ENCODE measurements around the gene POU2AF2. TPM values are rescaled to one million over a fixed set of nuclear protein-coding genes. Genes with fewer than 3 reads are reported as not detected.

Gene POU2AF2
- total and polyA plus RNA-seq, 2 donors from 2014 or later, result not detected

- H3K4me3 ChIP-seq (ENCODE audit: low read length in 3 of 3), result no peak overlapping the region
- peaks cover 0 to 18% (median 14%) of the 10 kb centered on the region in 3 donors for H3K4me1 ChIP-seq (ENCODE audit: control insufficient read depth in 2 of 3, insufficient read depth in 2 of 3, low read depth in 1 of 3, low read length in 3 of 3)
- no peaks in the 10 kb centered on the region for H3K27me3 ChIP-seq (ENCODE audit: control insufficient read depth, insufficient read depth, low read length)
- H3K9ac ChIP-seq (ENCODE audit: low read length in 3 of 3), result no peak overlapping the region
- TF ChIP-seq CTCF (IDR thresholded peaks at IDR 0.05; ENCODE audit: borderline replicate concordance, extremely low read depth, insufficient read depth), result no peak
- peak; percentile 3 for FAIRE-seq
- peak overlapping the region; percentile 66 to 70 for H3K27ac ChIP-seq (ENCODE audit: low read depth in 2 of 2, low read length in 2 of 2)
- H3K36me3 ChIP-seq (ENCODE audit: control insufficient read depth in 2 of 3, insufficient read depth in 3 of 3, low read length in 3 of 3), result no peaks in the 10 kb centered on the region
- DNase-seq, result peak in 1 of 5 donors; percentile 49
- H3K9me3 ChIP-seq (ENCODE audit: control insufficient read depth in 2 of 3, insufficient read depth in 1 of 3, low read length in 3 of 3), result no peaks in the 10 kb centered on the region
- intact Hi-C loops (cut with DNase I), result no loop called here
These were observed 75.4 kb downstream of the POU2AF2 start for GRCh38 chr11:111320728-111321568.

- Histone ChIP-seq H3K36me3 (ENCODE audit: control insufficient read depth in 2 of 3, insufficient read depth in 3 of 3, low read length in 3 of 3) (no peaks in the 10 kb centered on the region), H3K27ac (ENCODE audit: low read depth in 2 of 2, low read length in 2 of 2) (no peak overlapping the region), H3K9ac (ENCODE audit: low read length in 3 of 3) (no peak overlapping the region), H3K4me3 (ENCODE audit: low read length in 3 of 3) (no peak overlapping the region), H3K9me3 (ENCODE audit: control insufficient read depth in 2 of 3, insufficient read depth in 1 of 3, low read length in 3 of 3) (no peaks in the 10 kb centered on the region), H3K27me3 (ENCODE audit: control insufficient read depth, insufficient read depth, low read length) (no peaks in the 10 kb centered on the region), H3K4me1 (ENCODE audit: control insufficient read depth in 2 of 3, insufficient read depth in 2 of 3, low read depth in 1 of 3, low read length in 3 of 3) (peaks cover 0 to 18% (median 14%) of the 10 kb centered on the region in 3 donors)
- peak in 1 of 5 donors; percentile 19 for DNase-seq
- intact Hi-C loops (cut with DNase I), result no loop called here
- FAIRE-seq, result no peak
- TF ChIP-seq CTCF (IDR thresholded peaks at IDR 0.05; ENCODE audit: borderline replicate concordance, extremely low read depth, insufficient read depth), result no peak
These were observed 77.0 kb downstream of the POU2AF2 start for GRCh38 chr11:111322534-111322933.

- Histone ChIP-seq H3K27ac (ENCODE audit: low read depth in 2 of 2, low read length in 2 of 2) (peak overlapping the region; percentile 2 to 58), H3K36me3 (ENCODE audit: control insufficient read depth in 2 of 3, insufficient read depth in 3 of 3, low read length in 3 of 3) (no peaks in the 10 kb centered on the region), H3K9me3 (ENCODE audit: control insufficient read depth in 2 of 3, insufficient read depth in 1 of 3, low read length in 3 of 3) (no peaks in the 10 kb centered on the region), H3K4me3 (ENCODE audit: low read length in 3 of 3) (no peak overlapping the region), H3K9ac (ENCODE audit: low read length in 3 of 3) (no peak overlapping the region), H3K4me1 (ENCODE audit: control insufficient read depth in 2 of 3, insufficient read depth in 2 of 3, low read depth in 1 of 3, low read length in 3 of 3) (peaks cover 0 to 28% (median 16%) of the 10 kb centered on the region in 3 donors), H3K27me3 (ENCODE audit: control insufficient read depth, insufficient read depth, low read length) (no peaks in the 10 kb centered on the region)
- intact Hi-C loops (cut with DNase I), result no loop called here
- DNase-seq (no peak), FAIRE-seq (no peak)
- TF ChIP-seq CTCF (IDR thresholded peaks at IDR 0.05; ENCODE audit: borderline replicate concordance, extremely low read depth, insufficient read depth), result no peak
These were observed 78.8 kb downstream of the POU2AF2 start for GRCh38 chr11:111324277-111324720.
